Measurements from ENCODE around the gene HS6ST3. TPM values are rescaled to one million over a fixed set of nuclear protein-coding genes. Genes with fewer than 3 reads are reported as not detected.
"Not testable (repeated sequence)": the region's sequence is repeated elsewhere in the genome, so short reads cannot be mapped to it uniquely, and the experiment has no call there.

Gene HS6ST3
- polyA plus RNA-seq, 1 donor from 2014 or later, result not detected

DNA sequence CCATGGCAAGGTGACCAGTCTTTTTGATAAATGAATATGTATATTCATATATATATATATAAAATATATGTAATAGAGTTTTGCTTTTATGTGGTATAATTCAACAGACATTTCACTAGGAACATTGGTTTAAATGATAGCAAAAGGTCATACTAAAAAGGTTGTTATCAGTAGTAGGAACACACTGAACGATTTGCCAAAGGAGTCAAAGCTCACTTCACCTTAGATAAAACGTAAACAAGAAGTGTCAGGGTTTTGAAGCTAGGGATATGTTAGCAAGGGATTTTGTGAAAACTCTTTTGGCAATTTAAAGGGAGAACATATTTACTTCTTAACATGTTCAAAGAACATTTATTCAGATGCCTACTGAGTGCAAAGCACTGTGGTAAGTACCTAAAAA lies 8.0 kb upstream of the HS6ST3 start:
- Mint-ChIP-seq H3K27ac (no peak overlapping the region), H3K27me3 (peaks cover 8% of the 10 kb centered on the region), H3K4me1 (no peaks in the 10 kb centered on the region), H3K9me3 (no peaks in the 10 kb centered on the region), H3K4me3 (no peak overlapping the region), H3K36me3 (no peaks in the 10 kb centered on the region)

DNA sequence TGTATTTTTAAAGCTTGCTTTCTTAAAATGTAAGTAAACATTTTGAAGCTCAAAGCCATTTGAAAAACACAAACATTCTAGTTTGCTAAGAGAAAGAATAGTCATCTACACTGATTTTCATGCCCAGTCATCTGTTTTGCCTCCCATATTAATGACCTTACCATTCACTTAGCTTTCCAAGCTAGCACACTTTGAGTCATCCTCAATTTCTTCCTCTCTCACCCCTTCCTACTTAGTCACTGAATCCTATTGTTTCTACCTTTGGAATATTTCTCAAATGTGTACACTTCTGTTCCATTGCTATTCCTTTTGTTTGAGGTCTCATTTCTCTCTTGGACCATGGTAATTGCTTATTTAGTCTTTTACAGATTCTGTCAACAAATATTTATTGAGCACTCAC lies 7.3 kb upstream of the HS6ST3 start:
- no peak overlapping the region for H3K4me3 Mint-ChIP-seq
- no peaks in the 10 kb centered on the region for H3K36me3 Mint-ChIP-seq
- H3K9me3 Mint-ChIP-seq, result no peaks in the 10 kb centered on the region
- H3K27ac Mint-ChIP-seq, result no peak overlapping the region
- H3K27me3 Mint-ChIP-seq, result peaks cover 11% of the 10 kb centered on the region
- H3K4me1 Mint-ChIP-seq, result no peaks in the 10 kb centered on the region

DNA sequence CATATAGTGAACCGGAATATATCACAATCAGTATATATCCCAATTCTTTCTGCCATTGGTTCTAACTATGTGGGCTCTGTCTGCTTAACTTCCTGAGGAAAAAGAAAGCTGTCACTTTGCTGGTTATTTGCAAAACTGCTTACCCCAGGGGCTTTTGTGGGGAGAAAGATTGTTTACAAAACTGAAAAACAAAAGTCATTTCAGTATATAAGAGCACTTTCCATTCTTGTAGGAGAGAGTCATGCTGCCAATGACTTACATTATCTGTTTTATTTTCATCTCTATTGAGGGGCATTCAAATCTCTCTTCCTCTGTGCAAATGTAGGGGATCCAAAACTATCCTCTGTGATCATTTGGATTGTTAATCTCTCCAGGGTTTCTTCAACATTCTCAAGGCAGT lies 3.2 kb upstream of the HS6ST3 start:
- no peak overlapping the region for H3K27ac Mint-ChIP-seq
- H3K4me1 Mint-ChIP-seq, result peaks cover 2 to 9% (median 7%) of the 10 kb centered on the region in 3 donors
- peaks cover 0 to 2% (median 0%) of the 10 kb centered on the region in 3 donors for H3K9me3 Mint-ChIP-seq
- no peak overlapping the region for H3K4me3 Mint-ChIP-seq
- no peaks in the 10 kb centered on the region for H3K36me3 Mint-ChIP-seq
- H3K27me3 Mint-ChIP-seq, result peaks cover 36% of the 10 kb centered on the region

DNA sequence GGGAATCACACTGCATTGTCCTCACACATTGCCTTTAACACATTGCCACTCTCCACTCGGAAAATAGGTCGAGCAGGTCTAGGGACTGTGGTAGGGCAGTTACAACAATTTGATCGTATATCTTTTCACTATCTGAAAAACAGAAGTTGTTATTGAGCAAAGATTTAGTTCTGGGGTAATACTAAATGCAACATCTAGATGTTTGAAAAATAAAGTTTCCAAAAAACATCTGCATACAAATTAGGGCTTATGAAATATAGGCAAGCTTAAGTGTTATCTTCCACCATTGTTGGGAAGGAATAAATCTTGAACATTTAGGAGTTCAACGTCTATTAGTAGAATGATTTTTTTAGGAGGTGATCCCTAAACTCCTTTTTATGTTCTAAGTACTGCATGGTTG lies 768 bp upstream of the HS6ST3 start:
- peaks cover 0 to 2% (median 0%) of the 10 kb centered on the region in 3 donors for H3K9me3 Mint-ChIP-seq
- H3K36me3 Mint-ChIP-seq, result no peaks in the 10 kb centered on the region
- peak overlapping the region in 3 of 4 donors; percentile 46 to 79 (median 63) for H3K4me3 Mint-ChIP-seq
- no peak overlapping the region for H3K27ac Mint-ChIP-seq
- H3K4me1 Mint-ChIP-seq, result peaks cover 4 to 9% (median 9%) of the 10 kb centered on the region in 3 donors
- peaks cover 42% of the 10 kb centered on the region for H3K27me3 Mint-ChIP-seq

DNA sequence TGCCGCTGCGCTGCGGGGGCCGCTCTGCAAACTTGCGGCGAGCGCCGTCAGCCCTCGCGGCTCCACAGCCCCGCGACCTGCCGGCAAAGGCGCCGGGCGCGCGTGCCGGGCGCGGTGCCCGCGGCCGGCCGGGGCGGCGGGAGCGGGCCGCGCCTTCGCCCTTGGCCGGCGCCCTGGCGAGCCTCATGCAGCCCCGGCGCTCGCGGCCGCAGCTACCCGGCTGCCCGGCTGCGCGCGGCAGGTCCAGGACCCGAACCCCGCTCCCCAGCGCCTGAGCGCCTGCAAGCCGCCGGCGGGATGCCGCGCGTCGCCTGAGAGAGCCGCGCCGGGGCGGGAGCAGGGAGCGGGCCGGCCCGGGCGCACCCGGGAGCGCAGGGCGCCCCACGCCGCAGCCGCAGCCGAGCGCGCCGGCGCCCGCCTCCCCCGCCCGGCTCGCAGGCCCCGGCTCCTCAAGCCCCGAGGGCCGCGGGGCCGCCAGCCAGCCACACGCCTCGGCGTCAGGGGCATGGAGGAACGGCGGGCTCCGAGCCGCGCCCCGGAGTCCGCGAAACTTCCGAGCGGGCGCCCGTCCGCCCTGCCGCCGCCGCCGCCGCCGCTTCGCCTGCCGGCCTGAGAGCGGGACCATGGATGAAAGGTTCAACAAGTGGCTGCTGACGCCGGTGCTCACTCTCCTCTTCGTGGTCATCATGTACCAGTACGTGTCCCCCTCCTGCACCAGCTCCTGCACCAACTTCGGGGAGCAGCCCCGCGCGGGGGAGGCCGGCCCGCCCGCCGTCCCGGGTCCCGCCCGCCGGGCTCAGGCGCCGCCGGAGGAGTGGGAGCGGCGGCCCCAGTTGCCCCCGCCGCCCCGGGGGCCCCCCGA lies 564 bp downstream of the HS6ST3 start:
- Mint-ChIP-seq H3K9me3 (peaks cover 0 to 2% (median 0%) of the 10 kb centered on the region in 3 donors), H3K36me3 (no peaks in the 10 kb centered on the region)

DNA sequence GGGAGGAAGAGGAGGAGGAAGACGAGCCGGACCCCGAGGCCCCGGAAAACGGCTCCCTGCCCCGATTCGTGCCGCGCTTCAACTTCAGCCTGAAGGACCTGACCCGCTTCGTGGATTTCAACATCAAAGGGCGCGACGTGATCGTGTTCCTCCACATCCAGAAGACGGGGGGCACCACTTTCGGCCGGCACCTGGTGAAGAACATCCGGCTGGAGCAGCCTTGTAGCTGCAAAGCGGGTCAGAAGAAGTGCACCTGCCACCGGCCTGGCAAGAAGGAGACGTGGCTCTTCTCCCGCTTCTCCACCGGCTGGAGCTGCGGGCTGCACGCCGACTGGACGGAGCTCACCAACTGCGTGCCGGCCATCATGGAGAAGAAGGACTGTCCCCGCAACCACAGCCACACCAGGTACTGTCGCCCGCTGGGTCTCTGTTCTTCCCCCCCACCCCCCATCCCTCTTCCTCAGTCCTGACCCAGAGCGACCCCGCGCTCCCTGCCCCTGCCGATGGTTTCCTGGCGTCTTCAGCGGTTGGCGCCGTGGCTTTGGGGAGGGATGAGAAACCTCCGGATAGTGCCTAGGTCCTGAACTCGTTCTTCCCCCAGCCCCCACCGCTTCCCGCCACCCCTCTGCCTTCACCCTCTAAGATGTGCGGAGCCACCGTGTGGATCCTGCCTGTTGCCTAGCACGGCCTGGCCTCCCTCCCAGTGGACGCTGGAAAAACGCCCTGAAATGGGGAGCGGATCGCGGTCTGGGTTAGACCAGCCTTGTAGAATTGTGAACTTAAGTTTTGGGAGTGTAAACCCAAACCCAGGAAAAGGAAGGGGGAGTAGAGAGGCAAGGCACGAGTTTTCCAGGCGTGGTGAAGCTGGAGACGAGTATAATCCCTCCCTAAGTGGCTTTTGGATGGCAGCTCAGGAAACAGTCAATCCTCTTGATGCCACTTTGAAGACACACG lies 1.5 kb downstream of the HS6ST3 start:
- Mint-ChIP-seq H3K27me3 (peaks cover 42% of the 10 kb centered on the region), H3K9me3 (peaks cover 0 to 2% (median 0%) of the 10 kb centered on the region in 3 donors), H3K36me3 (no peaks in the 10 kb centered on the region), H3K4me1 (peaks cover 4 to 9% (median 9%) of the 10 kb centered on the region in 3 donors), H3K4me3 (peak overlapping the region in 2 of 4 donors; percentile 57 to 69), H3K27ac (peak overlapping the region in 1 of 3 donors; percentile 44)

More for the DNA sequence above, 564 bp downstream of the HS6ST3 start:
- Mint-ChIP-seq H3K4me3 (no peak overlapping the region), H3K27me3 (peaks cover 43% of the 10 kb centered on the region), H3K27ac (no peak overlapping the region), H3K4me1 (peaks cover 4 to 9% (median 9%) of the 10 kb centered on the region in 3 donors)

DNA sequence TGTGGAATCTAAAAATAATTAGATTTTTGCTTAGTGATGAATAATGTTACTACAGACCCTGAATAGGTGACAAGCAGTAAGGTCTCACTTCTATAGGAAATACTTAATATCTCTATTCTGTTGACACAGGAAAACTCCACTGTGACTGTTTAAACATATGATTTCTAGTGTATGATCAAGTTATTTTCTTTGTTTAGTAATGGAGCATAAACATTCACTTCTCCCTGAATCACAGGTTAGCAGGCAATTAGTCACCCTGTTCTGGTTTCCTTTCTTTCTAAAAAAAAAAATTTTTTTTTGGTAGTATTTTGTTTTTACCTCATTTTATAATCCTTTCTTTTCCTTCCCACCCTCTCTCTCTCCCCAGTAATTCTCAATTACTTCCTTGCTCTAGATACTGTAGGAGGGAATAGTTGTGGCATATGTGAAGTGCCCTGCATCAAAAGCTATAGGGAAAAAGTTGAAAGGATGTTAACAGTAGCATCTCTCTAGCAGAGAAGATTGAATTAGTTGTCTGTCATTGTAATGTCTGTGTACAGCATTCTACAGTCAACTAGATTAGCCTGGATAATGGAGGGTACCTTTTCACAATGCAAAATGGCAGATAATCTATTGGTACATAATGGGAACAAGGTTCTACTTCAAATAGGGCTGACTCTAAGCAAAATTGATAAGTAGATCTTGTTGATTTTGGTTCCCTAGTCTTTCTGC lies 3.5 kb downstream of the HS6ST3 start:
- H3K27me3 Mint-ChIP-seq, result peaks cover 34% of the 10 kb centered on the region
- no peak overlapping the region for H3K4me3 Mint-ChIP-seq
- H3K9me3 Mint-ChIP-seq, result peaks cover 0 to 2% (median 0%) of the 10 kb centered on the region in 3 donors
- H3K4me1 Mint-ChIP-seq, result peaks cover 4 to 9% (median 7%) of the 10 kb centered on the region in 3 donors
- no peaks in the 10 kb centered on the region for H3K36me3 Mint-ChIP-seq
- H3K27ac Mint-ChIP-seq, result no peak overlapping the region

DNA sequence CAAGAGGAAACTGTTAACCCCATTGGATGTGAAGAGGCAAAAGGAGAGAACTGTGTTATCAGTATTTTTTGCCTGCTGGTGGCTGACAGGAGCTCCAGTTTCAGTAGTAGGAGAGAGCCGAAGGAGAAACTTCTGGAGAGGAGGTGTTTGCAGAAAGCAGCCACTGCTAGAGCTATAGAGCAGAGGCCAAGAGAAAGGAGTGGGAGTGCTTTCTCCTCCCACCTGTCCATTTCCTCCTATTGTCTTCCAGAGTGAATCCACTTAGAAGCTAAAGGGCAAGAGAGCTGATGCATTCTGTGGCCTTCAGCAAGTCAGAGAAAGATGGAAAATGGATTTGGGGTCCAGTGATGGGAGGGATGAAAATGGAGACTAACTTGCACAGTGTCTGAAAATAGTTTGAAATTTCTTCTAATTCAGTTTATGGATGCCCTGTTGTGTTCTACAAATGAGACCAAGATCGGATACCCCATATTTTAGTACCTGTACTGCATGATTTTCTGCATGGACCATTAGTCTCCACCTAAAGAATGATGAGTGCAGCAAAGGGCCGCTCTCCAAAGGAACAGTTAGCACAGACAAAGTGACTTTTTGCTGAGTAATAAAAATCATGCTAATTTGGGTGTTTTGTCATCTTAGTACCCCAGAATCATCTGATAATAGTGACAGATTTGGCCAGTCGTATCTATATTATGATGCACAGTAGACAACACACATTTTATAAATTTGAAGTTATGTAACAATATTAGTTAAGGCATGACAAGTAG lies 10.7 kb downstream of the HS6ST3 start:
- Mint-ChIP-seq H3K9me3 (peaks cover 0 to 2% (median 0%) of the 10 kb centered on the region in 3 donors), H3K4me3 (no peak overlapping the region), H3K4me1 (no peaks in the 10 kb centered on the region), H3K27me3 (peaks cover 6% of the 10 kb centered on the region), H3K27ac (no peak overlapping the region), H3K36me3 (peaks cover 3% of the 10 kb centered on the region)

DNA sequence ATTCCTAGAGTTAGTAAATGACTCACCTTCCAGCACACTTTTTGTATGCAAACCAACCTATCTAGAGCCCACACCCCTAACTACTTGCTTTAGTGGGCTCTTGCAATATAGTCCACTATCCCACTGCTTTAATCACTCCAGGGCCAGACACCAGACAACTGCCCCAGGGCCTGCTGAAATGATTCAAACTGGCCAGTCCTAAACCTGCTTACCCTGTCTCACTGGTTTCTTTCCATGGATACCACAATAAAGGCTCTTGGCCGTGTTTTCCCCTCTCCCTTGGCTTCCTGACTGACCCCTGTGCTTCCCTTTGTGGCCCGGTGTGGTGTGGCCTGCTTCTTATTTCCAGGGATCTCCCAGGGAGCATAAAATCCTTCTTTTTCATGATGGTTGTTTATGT lies 14.6 kb downstream of the HS6ST3 start:
- H3K36me3 Mint-ChIP-seq, result peaks cover 3% of the 10 kb centered on the region
- H3K27ac Mint-ChIP-seq, result no peak overlapping the region
- H3K9me3 Mint-ChIP-seq, result peaks cover 6 to 19% (median 7%) of the 10 kb centered on the region in 3 donors
- H3K4me3 Mint-ChIP-seq, result no peak overlapping the region
- no peaks in the 10 kb centered on the region for H3K4me1 Mint-ChIP-seq
- H3K27me3 Mint-ChIP-seq, result peaks cover 3% of the 10 kb centered on the region

DNA sequence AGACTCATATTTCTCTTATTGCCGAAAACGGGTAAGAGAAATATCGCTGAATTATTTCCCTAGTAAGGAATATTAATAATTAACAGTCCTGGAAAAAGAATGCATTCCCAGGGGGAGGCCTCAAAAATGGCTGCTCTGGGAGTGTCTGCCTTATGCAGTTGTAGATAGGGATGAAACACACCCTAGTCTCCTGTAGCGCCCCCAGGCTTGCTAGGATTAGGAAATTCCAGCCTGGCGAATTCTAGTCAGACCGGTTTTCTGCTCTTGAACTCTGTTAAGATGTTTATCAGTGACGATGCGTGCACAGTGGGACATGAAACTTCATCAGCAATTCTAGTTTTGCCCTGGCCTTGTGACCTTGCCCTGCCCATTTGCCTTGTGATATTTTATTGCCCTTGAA lies 18.2 kb downstream of the HS6ST3 start:
- H3K4me3 Mint-ChIP-seq, H3K36me3 Mint-ChIP-seq, H3K27me3 Mint-ChIP-seq, H3K27ac Mint-ChIP-seq, H3K4me1 Mint-ChIP-seq: not testable (repeated sequence)
- peaks cover 6 to 19% (median 7%) of the 10 kb centered on the region in 3 donors for H3K9me3 Mint-ChIP-seq

DNA sequence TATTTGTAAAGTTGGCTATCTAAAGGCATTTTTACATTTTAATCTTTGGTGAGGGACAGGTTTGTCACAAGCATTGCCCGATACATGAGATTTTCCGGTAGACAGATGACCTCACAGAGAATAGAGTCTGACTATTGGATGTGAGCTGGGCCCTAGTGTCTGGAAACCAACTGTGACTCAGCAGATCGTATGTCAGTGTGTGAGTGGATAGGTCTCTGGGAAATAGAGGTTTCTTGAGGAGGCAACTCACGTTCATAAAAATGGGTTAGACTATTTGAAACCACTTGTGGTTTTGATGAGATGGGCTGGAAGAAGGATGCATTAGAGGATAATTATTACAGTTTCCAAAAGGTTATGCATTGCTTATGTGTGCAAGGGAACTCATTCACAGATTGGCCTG lies 19.2 kb downstream of the HS6ST3 start:
- H3K27ac Mint-ChIP-seq, result no peak overlapping the region
- H3K36me3 Mint-ChIP-seq, result peaks cover 2% of the 10 kb centered on the region
- H3K27me3 Mint-ChIP-seq, result no peaks in the 10 kb centered on the region
- H3K4me1 Mint-ChIP-seq, result no peaks in the 10 kb centered on the region
- peaks cover 6 to 19% (median 7%) of the 10 kb centered on the region in 3 donors for H3K9me3 Mint-ChIP-seq
- no peak overlapping the region for H3K4me3 Mint-ChIP-seq

DNA sequence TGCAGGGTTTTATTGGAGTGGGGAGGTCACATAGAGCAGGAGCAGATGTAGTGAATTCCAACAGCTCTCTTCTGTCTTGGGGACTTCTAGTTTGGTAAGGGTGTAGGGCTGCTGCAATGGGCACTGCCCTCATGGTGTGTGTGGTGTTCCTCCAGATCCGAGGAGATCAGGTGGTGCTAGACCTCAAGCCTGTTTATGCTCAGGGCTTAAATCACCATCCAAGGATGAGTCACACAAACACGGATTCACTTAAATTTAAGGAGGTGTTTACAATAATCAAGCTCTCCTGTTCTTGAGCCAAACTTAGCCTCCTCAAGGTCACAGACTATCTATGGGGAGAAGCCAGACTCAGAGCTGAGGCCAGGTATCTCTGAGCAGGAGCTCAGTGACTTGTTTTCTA lies 23.0 kb downstream of the HS6ST3 start:
- Mint-ChIP-seq H3K9me3 (peaks cover 0 to 10% (median 2%) of the 10 kb centered on the region in 3 donors), H3K27ac (no peak overlapping the region), H3K4me1 (no peaks in the 10 kb centered on the region), H3K36me3 (peaks cover 2% of the 10 kb centered on the region), H3K27me3 (no peaks in the 10 kb centered on the region), H3K4me3 (no peak overlapping the region)

DNA sequence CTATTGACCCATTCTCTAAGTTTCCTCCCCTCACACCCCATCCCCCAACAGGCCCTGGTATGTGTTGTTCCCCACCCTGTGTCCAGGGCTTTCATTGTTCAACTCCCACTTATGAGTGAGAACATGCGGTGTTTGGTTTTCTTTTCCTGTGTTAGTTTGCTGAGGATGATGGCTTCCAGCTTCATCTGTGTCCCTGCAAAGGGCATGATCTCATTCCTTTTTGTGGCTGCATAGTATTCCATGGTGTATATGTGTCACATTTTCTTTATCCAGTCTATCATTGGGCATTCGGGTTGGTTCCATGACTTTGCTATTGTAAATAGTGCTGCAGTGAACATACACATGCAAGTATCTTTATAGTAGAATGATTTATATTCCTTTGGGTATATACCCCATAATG lies 25.5 kb downstream of the HS6ST3 start:
- not testable (repeated sequence) for H3K27ac Mint-ChIP-seq, H3K9me3 Mint-ChIP-seq, H3K4me3 Mint-ChIP-seq, H3K36me3 Mint-ChIP-seq, H3K27me3 Mint-ChIP-seq, H3K4me1 Mint-ChIP-seq

DNA sequence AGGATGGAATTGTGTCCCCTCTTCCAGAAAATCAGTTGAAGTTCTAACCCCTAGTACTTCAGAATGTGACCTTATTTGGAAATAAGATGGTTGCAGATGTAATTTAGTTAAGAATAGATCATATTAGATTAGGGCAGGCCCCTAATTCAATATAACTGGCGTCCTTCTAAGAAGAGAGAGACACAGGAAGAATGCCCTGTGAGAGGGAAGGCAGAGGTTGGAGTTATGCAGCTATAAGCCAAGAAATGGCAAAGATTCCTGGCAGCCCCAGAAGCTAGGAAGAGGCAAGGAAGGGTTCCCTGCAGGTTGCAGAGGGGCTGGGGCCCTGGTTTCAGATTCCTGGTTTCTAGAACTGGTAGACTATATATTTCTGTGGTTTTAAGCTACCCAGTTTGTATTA lies 30.0 kb downstream of the HS6ST3 start:
- Mint-ChIP-seq H3K9me3 (peaks cover 2 to 4% (median 2%) of the 10 kb centered on the region in 3 donors), H3K27ac (no peak overlapping the region), H3K4me1 (no peaks in the 10 kb centered on the region), H3K4me3 (no peak overlapping the region), H3K27me3 (no peaks in the 10 kb centered on the region), H3K36me3 (no peaks in the 10 kb centered on the region)

Measured in IgD-negative memory B cell (primary cell).